B cell (primary cell): ENCODE data around the gene PIP5KL1.

Experiments used
- CTCF ChIP-seq: fragments of 200-600 bp; IDR thresholded peaks from one replicate; pipeline ENCODE4 v1.8.0; 2022; ENCODE audit warnings: antibody characterized with exemption, mild to moderate bottlenecking
- EZH2 ChIP-seq: IDR thresholded peaks from 2 replicates; pipeline ENCODE4 v1.6.1; 2012; ENCODE audit warnings: borderline replicate concordance, low read depth, mild to moderate bottlenecking, moderate library complexity, low read length; ENCODE audit not compliant: insufficient read depth, poor library complexity, severe bottlenecking

GRCh38 chr9:127930231-127931091, at the start of gene PIP5KL1:
- no peak for TF ChIP-seq EZH2
- TF ChIP-seq CTCF: no peak
